Endothelial cell of umbilical vein (primary cell): ENCODE measurements around the gene CCDC117.
"Not testable (repeated sequence)": the region's sequence is repeated elsewhere in the genome, so short reads cannot be mapped to it uniquely, and the experiment has no call there.

Experiments used
- CTCF ChIP-seq, 2 donors: IDR thresholded peaks; 1 replicate in 1 of 2; 2 replicates in 1 of 2; pipeline ENCODE4 v1.5.1; 2011; ENCODE audit warnings: low read length in 2 of 2, mild to moderate bottlenecking in 2 of 2, moderate library complexity in 2 of 2, control low read depth in 1 of 2, inconsistent platforms in 1 of 2, low read depth in 1 of 2; ENCODE audit not compliant: insufficient read depth in 1 of 2; ENCODE audit errors: extremely low read depth in 1 of 2
- EZH2 ChIP-seq: IDR thresholded peaks from 2 replicates; pipeline ENCODE4 v1.6.1; 2012; ENCODE audit warnings: borderline replicate concordance, low read depth, mild to moderate bottlenecking, moderate library complexity, low read length, inconsistent platforms; ENCODE audit not compliant: severe bottlenecking
- FOS ChIP-seq: IDR thresholded peaks from 2 replicates; pipeline ENCODE4 v1.6.1; 2011; ENCODE audit warnings: mild to moderate bottlenecking, low read length, moderate library complexity, borderline replicate concordance; ENCODE audit not compliant: insufficient read depth
- GATA2 ChIP-seq: IDR thresholded peaks from 2 replicates; pipeline ENCODE4 v1.7.0; 2011; ENCODE audit warnings: low read depth, mild to moderate bottlenecking, moderate library complexity, mixed read lengths, low read length; ENCODE audit not compliant: insufficient read length, insufficient read depth
- MAX ChIP-seq: IDR thresholded peaks from 2 replicates; pipeline ENCODE4 v1.6.1; 2011; ENCODE audit not compliant: insufficient read depth, insufficient read length
- POLR2A ChIP-seq: IDR thresholded peaks from 2 replicates; pipeline ENCODE4 v1.6.1; 2012; ENCODE audit warnings: low read depth, mild to moderate bottlenecking, control low read depth, low read length
- POLR2AphosphoS5 ChIP-seq: IDR thresholded peaks from 2 replicates; pipeline ENCODE4 v1.6.1; 2012; ENCODE audit warnings: low read depth, mild to moderate bottlenecking, control low read depth, low read length, moderate library complexity; ENCODE audit not compliant: insufficient read depth

DNA sequence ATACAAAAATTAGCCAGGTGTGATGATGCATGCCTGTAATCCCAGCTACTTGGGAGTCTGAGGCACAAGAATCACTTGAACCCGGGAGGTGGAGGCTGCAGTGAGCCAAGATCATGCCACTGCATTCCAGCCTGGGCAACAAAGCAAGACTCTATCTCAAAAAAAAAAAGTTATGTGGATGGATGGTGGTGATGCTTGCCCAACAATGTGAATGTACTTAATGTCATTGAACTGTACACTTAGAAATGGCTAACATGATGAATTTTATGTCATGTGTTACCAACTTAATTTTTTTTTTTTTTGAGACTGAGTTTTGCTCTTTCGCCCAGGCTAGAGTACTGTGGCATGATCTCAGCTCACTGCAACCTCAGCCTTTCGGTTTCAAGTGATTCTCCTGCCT, 18.0 kb upstream of the CCDC117 start:
- not testable (repeated sequence) for TF ChIP-seq EZH2; CTCF (IDR thresholded peaks at IDR 0.05; ENCODE audit: extremely low read depth in 1 of 2, insufficient read depth in 1 of 2, low read depth in 1 of 2, low read length in 2 of 2); POLR2A; POLR2AphosphoS5; FOS; GATA2; MAX
